Measurements from ENCODE around the gene COL4A6.

DNA sequence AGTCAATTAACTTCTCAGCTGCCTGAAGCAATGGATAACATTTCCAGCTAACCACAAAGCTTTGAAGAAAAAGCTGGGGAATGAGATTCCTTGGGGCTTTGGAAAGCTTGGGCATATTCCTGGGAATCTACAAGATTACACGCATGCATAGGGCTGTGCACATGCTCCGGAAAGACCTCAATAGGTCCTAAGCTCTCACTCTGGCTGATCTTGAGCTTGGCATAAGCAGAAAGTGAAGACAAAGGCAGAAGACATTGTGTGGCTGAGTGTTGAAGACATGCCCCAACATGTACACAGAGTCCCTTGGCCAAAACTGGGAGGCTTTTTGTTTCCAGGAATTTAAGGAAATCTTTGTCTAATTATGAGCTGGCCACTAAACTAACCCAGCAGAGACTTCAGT is 315.5 kb downstream of the COL4A6 start:
- TF ChIP-seq, protein P1, sequence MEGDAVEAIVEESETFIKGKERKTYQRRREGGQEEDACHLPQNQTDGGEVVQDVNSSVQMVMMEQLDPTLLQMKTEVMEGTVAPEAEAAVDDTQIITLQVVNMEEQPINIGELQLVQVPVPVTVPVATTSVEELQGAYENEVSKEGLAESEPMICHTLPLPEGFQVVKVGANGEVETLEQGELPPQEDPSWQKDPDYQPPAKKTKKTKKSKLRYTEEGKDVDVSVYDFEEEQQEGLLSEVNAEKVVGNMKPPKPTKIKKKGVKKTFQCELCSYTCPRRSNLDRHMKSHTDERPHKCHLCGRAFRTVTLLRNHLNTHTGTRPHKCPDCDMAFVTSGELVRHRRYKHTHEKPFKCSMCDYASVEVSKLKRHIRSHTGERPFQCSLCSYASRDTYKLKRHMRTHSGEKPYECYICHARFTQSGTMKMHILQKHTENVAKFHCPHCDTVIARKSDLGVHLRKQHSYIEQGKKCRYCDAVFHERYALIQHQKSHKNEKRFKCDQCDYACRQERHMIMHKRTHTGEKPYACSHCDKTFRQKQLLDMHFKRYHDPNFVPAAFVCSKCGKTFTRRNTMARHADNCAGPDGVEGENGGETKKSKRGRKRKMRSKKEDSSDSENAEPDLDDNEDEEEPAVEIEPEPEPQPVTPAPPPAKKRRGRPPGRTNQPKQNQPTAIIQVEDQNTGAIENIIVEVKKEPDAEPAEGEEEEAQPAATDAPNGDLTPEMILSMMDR (conservative IDR thresholded peaks at IDR 0.05): no peak
- no peak for TF ChIP-seq ZFX (IDR thresholded peaks at IDR 0.05)

All from C4-2B (cell line).